LoVo (cell line): Measurements from ENCODE around the gene GAL3ST3.

Experiments used
- DNase-seq: peaks from one replicate; pipeline ENCODE4 v3.0.0-alpha.2; 2016; ENCODE audit warnings: low spot score

Gene GAL3ST3

DNA sequence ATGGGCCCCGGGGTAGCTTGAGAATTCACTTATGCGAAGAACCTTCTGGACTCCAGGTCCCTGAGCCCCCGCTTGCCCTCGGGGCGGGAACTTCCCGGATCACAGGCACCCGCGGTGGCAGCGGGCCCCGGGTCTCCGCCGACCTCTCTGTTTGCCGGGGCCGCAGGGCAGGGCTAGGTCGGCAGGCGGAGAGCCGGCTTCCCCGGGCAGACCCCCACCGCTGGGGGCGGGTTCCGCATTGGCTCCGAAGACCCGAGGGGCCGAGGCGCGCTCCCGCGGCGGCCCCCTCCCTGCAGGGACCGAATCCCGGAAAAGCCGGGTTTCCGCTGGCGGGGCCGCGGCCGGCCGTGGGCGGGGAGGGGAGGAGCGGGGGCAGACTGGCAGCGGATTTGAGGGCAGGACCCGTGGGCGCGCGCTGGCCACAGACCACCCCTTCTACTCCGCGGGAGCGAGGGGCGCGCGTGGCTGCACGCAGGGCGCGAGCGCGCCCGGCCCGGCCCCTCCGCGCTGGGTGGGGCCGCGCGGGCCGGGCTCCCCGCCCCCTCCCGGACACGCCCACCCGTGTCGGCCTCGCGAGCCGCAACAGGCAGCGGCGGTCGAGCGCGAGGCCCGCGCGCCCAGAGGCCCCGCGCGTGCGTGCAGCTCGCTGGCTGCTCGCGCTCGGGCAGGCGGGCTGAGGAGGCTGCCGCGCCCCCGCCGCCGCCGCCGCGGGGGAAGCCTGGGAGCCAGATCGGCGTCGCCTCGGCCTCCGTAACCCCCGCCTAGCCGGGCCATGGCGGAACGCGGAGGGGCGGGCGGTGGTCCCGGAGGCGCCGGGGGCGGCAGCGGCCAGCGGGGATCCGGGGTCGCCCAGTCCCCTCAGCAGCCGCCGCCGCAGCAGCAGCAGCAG, 21.0 kb upstream of the GAL3ST3 start, which contains the start of gene PACS1:
PACS1 (plus strand) TSS at position 558 of the 889 bp plus-strand sequence; CDS start at position 773, 215 bp downstream.
- DNase-seq = peak; percentile 59

DNA sequence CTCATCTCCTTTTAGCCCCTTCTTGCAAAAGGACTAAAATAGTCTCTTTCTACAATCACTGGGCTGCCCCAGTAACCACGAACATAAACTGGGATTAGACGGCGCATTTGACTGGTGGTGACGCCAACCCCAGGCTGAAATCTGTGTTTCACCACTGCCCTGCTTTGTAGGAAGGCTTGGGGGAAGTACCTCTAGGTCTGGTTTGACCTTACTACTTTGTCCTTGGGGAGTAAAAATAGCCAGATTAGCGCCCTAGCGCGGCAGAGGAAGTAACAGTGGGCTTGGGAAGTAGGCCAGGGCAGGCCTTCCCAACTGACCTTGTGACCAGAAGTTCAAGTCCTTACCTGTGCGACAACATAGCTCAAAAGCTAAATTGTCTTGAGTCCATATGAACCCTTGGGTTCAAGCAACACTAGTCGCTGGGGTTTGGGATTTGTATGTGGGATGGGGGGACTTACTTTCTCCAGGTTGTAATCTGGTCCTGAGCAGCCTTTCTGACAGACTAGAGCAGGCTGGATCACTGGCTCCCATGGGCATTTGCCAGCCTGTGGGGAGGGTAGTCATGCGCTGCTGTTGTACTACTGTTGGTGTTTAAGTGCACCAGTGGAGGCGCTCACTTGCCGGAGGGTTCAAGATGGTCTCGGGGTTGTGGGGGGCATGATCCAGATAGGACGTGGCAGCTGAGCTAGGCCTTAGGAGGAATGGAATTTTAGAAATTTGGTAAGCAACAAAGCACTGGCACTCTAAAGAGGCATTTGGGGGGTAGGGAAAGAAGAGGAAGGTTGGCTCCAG, 20.2 kb upstream of the GAL3ST3 start:
- DNase-seq = no peak

GRCh38 chr11:66068154-66068821, 19.3 kb upstream of the GAL3ST3 start:
- peak; percentile 67 for DNase-seq

GRCh38 chr11:66067640-66068039, 18.7 kb upstream of the GAL3ST3 start:
- DNase-seq = no peak

- DNase-seq = no peak
These were observed 17.8 kb upstream of the GAL3ST3 start for GRCh38 chr11:66066751-66067150.

DNA sequence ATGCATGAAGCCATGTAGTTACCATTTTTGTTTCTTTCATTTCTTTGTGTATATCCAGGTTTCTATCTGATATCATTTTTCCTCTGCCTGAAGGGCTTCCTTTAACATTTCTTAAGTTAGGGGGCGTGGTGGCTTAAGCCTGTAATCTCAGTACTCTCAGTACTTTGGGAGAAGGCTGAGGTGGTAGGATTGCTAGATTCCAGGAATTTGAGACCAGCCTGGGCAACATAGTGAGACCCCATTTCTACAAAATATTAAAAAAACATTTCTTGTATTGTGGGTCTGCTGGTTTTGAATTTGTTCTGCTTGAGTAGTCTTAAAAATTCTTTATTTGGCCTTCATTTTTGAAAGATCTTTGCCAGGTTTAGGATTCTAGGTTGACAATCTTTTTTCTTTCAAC, 15.6 kb upstream of the GAL3ST3 start:
- DNase-seq = no peak

DNA sequence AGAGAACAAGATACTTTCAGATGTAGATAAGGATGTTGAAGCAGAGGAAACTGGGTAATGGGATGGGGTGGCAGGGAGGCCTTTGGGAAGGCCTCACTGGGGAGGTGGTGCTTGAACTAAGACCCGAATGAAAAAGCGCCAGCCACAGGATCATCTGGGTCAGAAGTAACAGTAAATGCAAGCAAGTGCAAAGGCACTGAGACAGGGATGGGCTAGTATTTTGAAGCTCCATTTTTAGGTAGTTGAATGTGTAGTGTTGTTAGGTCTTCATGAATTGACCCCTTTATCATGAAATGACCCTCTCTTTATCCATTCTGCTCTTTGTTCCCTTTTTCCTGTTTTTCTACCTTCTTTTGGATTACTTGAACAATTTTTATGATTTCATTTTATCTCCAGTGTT, 14.9 kb upstream of the GAL3ST3 start:
- no peak for DNase-seq

DNA sequence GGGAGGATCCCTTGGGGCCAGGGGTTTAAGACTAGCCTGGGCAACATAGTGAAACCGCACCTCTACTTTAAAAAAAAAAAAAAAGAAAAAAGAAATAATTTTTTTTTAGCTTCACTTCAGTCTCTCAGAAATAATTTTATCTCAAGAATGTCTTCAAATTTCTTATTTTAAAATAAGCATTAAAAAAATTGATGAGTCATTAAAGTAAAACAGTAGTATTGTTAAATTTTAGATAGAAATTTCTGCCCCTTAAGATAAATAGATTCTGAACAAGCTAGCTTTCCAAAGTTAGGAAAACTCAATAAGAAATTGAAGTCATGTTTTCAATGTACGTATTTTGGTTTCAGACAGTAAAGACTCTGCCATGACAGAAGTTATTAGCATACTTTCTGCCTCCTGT, 13.4 kb upstream of the GAL3ST3 start:
- no peak for DNase-seq

DNA sequence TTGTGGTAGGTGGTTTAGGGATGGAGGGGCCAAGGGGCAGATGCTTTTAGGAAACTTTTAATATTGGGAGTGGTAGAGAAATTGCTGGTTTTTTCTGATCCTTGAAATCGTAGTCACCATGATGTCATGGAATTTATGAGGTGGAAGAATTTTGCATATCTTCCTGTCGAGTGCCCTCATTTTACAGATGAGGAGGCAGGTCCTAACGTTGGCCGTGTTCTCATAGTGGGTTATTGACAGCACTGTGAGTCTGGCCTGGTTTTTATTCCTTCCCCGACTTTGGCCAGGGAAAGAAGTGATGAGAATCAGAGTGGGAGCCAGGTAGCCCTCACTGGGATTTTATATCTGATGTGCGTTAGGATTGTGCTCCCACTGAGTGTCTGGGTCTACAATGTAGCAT, 12.3 kb upstream of the GAL3ST3 start:
- no peak for DNase-seq

DNA sequence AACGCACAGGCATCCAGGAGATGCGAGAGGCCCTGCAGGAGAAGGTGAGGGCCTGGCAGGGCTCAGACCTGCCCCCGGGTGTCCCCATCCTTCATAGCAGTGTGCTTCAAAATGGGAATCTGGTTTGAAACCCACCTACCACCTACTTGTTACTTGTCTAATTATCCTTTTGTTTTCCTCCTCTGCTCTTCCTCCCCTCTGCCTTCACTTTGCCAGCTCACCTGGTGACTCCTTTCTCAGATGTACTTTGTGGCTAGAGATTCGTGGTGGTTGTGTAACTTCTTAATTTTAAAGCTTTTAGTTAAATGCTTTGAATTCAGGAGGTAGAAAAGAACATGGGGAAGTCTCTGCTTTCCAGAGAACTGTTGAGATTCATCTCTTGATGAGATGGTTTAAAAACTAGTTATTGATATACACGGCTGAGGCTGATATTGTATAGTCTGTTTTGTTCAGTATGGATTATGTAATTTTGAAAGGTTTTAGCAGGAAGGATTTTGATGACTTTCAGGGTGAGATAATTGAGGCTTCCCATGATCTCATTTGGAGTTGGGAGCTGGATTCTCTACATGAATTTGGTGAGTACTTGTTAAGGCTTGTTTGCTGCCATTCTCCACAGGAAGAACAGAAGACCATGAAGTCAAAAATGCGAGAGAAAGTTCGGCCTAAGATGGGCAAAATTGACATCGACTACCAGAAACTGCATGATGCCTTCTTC, 11.2 kb upstream of the GAL3ST3 start:
- no peak for DNase-seq

DNA sequence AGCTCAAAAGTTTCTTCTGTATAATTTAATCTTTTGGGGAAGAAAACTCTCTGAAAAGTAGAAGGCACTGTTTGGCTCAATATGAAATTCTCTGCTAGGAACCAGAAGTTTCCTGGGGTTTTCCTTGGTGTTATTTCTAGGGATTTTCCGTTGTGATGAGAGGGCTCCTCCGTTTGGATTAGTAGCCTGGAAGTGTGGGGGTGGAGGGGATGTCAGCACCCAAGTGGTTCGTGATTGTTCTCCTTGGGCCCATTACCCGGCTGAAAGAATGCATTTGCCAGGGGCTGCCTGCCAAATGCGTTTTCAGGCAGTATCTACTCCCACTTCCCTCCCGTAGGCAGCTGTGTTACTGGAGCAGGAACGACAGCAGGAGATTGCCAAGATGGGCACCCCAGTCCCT, 7.5 kb upstream of the GAL3ST3 start:
- DNase-seq = no peak

GRCh38 chr11:66055021-66055420, 6.1 kb upstream of the GAL3ST3 start:
- no peak for DNase-seq

DNA sequence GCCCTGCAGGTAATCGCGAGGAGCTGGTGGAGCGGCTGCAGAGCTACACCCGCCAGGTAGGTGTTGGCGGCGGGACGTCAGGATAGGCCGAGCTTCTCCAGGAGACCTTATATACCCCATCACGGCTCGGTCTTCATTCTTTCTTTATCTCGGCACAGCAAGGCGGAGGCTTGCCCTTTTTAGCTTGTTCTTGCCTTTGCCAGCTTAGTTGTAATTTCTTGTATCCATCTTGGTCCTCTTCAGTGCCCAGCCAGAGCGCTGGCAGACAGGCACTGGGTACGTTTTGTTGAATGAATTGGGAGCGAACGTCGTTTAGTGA, 3.7 kb upstream of the GAL3ST3 start:
- no peak for DNase-seq

DNA sequence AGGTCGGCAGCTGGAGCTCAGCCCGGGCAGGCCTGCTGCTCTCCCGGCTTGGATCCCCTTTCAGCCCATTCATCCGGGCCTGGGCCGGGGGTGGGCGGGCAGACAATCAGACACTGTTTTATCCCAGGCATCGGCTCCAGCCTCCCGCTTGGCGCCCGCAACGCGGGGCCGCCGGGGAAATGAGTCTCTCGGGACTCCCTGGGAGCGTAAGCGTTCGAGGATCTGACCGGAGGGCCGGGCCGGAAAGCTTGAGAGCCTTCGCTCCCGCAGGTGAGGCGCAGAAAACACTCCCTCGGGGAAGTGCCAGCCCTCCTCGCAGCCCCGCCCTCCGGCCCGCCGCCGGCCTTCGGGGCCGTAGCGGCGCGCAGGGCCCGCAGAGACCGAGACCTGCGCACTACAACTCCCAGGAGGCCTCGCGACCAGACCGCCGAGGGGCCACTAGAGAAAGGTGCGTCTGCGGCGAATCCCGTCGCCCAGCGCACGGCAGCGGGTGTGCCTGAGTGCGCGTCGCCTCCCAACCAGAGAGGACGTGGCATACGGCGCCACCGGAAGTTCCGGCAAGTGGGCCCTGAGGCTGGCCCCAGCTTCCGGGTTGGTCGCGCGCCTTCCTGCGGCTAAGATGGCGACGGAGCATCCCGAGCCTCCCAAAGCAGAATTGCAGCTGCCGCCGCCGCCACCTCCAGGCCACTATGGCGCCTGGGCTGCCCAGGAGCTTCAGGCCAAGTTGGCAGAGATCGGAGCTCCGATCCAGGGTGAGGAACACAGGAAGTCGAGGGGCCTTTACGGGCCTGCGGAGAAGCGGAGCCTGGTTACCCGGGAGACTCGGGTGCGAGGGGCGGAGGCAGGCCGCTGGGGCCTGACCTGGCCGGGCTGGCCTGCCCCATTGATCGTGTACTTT, 3.1 kb upstream of the GAL3ST3 start, which contains the start of gene SF3B2:
SF3B2 (plus strand) TSS at position 599 of the 898 bp plus-strand sequence; CDS start at position 620, 21 bp downstream.
- DNase-seq = peak; percentile 99

GRCh38 chr11:66051371-66051765, 2.4 kb upstream of the GAL3ST3 start:
- no peak for DNase-seq

DNA sequence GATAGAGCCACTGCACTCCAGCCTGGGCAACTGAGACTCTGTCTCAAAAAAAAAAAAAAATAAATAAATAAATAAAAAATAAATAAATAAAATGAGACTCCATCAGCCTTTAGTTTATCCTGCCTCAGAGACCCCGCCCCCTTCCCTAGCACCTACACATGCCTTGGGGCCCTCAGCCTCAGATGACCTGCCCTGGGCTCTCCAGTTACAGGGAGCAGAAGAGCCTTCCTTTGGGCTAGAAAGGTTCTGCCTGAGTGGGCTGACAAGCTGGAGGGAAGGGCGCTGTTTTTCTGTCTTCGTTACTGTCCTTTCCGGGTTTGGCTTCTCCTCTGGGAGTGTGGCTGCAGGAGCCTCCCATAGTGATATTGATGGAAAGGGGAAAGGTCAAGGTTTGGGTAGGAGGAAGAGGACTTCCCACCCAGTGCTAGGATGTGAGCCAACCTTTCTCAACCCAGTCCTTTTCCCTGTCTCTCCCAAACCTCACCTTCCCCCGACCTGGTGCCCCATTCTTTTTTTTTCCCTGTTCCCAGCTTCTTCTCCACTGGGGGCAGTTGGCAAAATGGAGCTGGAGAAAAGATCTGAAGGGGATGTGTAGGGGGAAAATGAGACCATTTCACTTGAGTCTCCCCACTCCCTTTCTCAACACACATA, 1.7 kb upstream of the GAL3ST3 start:
- no peak for DNase-seq

- DNase-seq = no peak
These were observed 1.2 kb downstream of the GAL3ST3 start for GRCh38 chr11:66047541-66048365.

- DNase-seq = no peak
These were observed 2.1 kb downstream of the GAL3ST3 start for GRCh38 chr11:66046901-66047300.

DNA sequence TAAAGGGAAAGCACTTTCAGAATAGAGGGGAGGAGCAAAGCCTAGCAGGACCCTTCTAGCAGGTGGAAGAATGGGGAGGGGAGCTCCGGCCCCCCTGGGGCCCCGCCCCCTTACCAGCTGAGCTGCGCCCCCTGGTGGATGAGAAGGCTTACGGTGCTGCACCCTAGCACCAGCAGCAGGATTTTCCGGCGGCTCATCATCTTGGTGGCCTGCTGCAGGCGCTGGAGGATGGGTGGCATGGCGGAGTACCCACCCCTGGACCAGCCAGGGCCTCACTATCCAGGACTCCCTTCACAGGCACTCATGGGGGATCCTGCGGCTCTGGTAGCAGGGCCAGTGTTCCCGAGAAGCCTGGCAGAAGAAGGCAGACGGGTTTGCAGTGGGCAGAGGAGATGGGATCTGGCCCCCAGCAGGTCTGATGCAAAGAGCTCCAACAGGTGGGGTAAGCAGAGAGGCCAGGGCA, 3.8 kb downstream of the GAL3ST3 start:
- DNase-seq = peak; percentile 77
